OCI-LY1 (cell line): ENCODE measurements around the gene CYTH4.

Experiments
- CTCF ChIP-seq: fragments of 200-600 bp; sonication (generic), shearing (Covaris generic); IDR thresholded peaks from 2 replicates; pipeline ENCODE4 v1.5.1; 2017; ENCODE audit warnings: mild to moderate bottlenecking, antibody characterized with exemption, low read length, moderate library complexity, mixed read lengths
- EZH2 ChIP-seq: fragments of 200-600 bp; sonication (generic), shearing (Covaris generic); IDR thresholded peaks from 2 replicates; pipeline ENCODE4 v1.8.0; 2017; ENCODE audit warnings: borderline replicate concordance, mixed run types, mild to moderate bottlenecking, antibody characterized with exemption, low read length, moderate library complexity, mixed read lengths

GRCh38 chr22:37358386-37358785, 76.1 kb downstream of the CYTH4 start:
- TF ChIP-seq CTCF, result no peak
- TF ChIP-seq EZH2, result no peak
